Keratinocyte (primary cell): ENCODE measurements around the gene COL7A1. TPM values are rescaled to one million over a fixed set of nuclear protein-coding genes. Genes with fewer than 3 reads are reported as not detected.

Experiments used
- DNase-seq: peaks from one replicate; pipeline ENCODE4 v3.0.0-alpha.2; 2011; ENCODE audit warnings: low read depth, missing footprints, low spot score
- FAIRE-seq: peaks from 2 replicates; lab custom pipeline; 2011; peaks lifted over from hg19 to GRCh38; lab: Jason Lieb, UNC
- H2AFZ ChIP-seq: 2 replicates; pipeline ENCODE4 v1.6.0; 2012; ENCODE audit warnings: low read length, control low read depth, inconsistent platforms; ENCODE audit not compliant: control insufficient read depth
- H3K27ac ChIP-seq: 2 replicates; pipeline ENCODE4 v1.5.1; 2011; ENCODE audit warnings: low read length; ENCODE audit not compliant: control insufficient read depth, insufficient read depth
- H3K27me3 ChIP-seq: 3 replicates; pipeline ENCODE4 v1.6.0; 2011; ENCODE audit warnings: low read length; ENCODE audit not compliant: control insufficient read depth, insufficient read depth; ENCODE audit errors: extremely low read depth
- H3K36me3 ChIP-seq, 2 experiments: 2 replicates in 1 of 2; 3 replicates in 1 of 2; pipeline ENCODE4 v1.5.1; 2011; ENCODE audit warnings: low read length in 2 of 2, mild to moderate bottlenecking in 1 of 2; ENCODE audit not compliant: control insufficient read depth in 2 of 2, insufficient read depth in 2 of 2; ENCODE audit errors: extremely low read depth in 1 of 2
- H3K4me1 ChIP-seq: 3 replicates; pipeline ENCODE4 v1.5.1; 2011; ENCODE audit warnings: low read length; ENCODE audit not compliant: control insufficient read depth, insufficient read depth; ENCODE audit errors: extremely low read depth
- H3K4me2 ChIP-seq: 3 replicates; pipeline ENCODE4 v1.6.0; 2011; ENCODE audit warnings: low read depth, low read length; ENCODE audit not compliant: control insufficient read depth, insufficient read depth; ENCODE audit errors: extremely low read depth
- H3K4me3 ChIP-seq, 3 experiments: fragments of 200-600 bp in 1 of 3; sonication (generic) in 1 of 3; 2 replicates in 2 of 3; 3 replicates in 1 of 3; pipeline ENCODE4 v1.5.1; 2011 to 2016; ENCODE audit warnings: low read length in 3 of 3, mild to moderate bottlenecking in 3 of 3, control low read depth in 2 of 3, inconsistent platforms in 1 of 3, low read depth in 1 of 3, mixed read lengths in 1 of 3, mixed run types in 1 of 3, moderate library complexity in 1 of 3; ENCODE audit not compliant: control insufficient read depth in 2 of 3, insufficient read depth in 2 of 3; ENCODE audit errors: extremely low read depth in 1 of 3
- H3K79me2 ChIP-seq: 2 replicates; pipeline ENCODE4 v1.6.0; 2012; ENCODE audit warnings: low read length; ENCODE audit not compliant: control insufficient read depth, insufficient read depth
- H3K9ac ChIP-seq: 3 replicates; pipeline ENCODE4 v1.6.0; 2011; ENCODE audit warnings: low read length; ENCODE audit not compliant: control insufficient read depth, insufficient read depth; ENCODE audit errors: extremely low read depth
- H3K9me1 ChIP-seq: 3 replicates; pipeline ENCODE4 v1.6.0; 2011; ENCODE audit warnings: low read length; ENCODE audit not compliant: control insufficient read depth, insufficient read depth; ENCODE audit errors: extremely low read depth
- H3K9me3 ChIP-seq: 2 replicates; pipeline ENCODE4 v1.5.1; 2012; ENCODE audit warnings: low read depth, low read length; ENCODE audit not compliant: control insufficient read depth
- H4K20me1 ChIP-seq: 3 replicates; pipeline ENCODE4 v1.6.0; 2011; ENCODE audit warnings: low read length; ENCODE audit not compliant: control insufficient read depth, insufficient read depth; ENCODE audit errors: extremely low read depth
- CTCF ChIP-seq, 3 experiments: IDR thresholded peaks in 1 of 3; conservative IDR thresholded peaks in 1 of 3; optimal IDR thresholded peaks in 1 of 3; 2 replicates in 2 of 3; 3 replicates in 1 of 3; pipeline versions ENCODE3 to v1.5.1; 2011; ENCODE audit warnings: low read length in 3 of 3, mild to moderate bottlenecking in 3 of 3, moderate library complexity in 2 of 3, control low read depth in 1 of 3, inconsistent platforms in 1 of 3; ENCODE audit not compliant: insufficient read depth in 2 of 3; ENCODE audit errors: extremely low read depth in 1 of 3
- EZH2 ChIP-seq: IDR thresholded peaks from one replicate; pipeline ENCODE4 v1.6.1; 2012; ENCODE audit warnings: inconsistent platforms, mild to moderate bottlenecking, low read length, moderate library complexity
- dilution Hi-C: fragments of 300-500 bp; cut with MboI; formaldehyde crosslinking; loops from one replicate; pipeline ENCODE4 v1.7.0; 2020; ENCODE audit warnings: low sequenced_read_pairs; ENCODE audit not compliant: extremely low pct_ligation_motif_present
- polyA plus RNA-seq, 5 experiments: library from polyadenylated mRNA; depleted of rRNA in 3 of 5; stranded (reverse) in 3 of 5; stranded (forward) in 1 of 5; unstranded in 1 of 5; fragments of >200 nt; gene quantifications; 1 replicate in 1 of 5; 2 replicates in 3 of 5; 3 replicates in 1 of 5; pipeline versions ENCODE4 v1.2.1 to v1.2.3, GENCODE V29; 2011 to 2012; ENCODE audit warnings: missing spikeins in 2 of 5, low read depth in 1 of 5, low replicate concordance in 1 of 5

The COL7A1 gene
- polyA plus RNA-seq, 1 donor (not counting 4 experiments of a cell fraction or from before 2014, with no cell fraction given), result 59.4 TPM

DNA sequence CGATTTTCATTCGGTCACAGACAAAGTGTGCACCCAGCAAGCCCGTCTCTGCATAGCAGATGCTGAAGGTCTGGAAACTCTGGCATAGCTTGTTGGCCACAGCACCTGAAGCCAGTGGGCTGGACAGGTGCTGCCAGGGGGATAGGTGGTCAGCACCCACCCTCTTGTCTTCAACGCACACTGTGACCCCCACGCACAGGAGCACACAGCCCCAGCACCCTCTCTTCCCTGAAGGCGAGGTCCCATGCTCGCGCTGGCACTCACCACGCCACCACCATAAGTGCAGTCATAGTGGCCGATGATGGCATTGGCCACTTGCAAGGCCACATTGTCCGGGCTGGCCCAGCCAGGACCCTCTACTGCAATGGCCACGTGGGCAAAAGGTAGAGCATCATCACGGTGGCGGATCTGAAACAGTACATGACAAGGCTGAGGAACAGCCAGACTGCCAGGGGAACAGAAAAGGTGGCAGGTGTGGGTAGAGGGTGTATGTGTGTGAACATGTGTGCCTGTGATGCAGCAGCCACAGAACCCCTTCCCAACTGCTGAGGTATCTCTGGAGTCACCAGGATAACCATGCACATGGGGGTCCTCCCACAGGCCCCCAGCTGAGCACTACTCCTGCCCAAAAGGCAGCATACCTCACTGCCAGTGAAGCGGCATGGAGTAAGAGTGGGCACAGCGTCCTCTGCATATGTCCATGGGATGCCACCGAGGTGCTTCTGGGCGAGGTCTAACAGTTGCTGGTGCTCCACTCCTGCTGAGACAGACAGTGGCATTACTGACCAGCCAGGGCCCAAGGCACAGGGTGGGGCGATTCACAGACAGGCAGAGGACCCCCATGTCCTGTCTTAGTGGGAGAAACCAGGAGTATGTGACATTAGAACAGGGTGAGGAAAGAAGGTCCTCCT, 5.8 kb upstream of the COL7A1 start:
- H3K9me1 ChIP-seq, result peaks cover 2% of the 10 kb centered on the region
- no peak for FAIRE-seq
- no peak overlapping the region for H2AFZ ChIP-seq
- H3K9ac ChIP-seq, result no peak overlapping the region
- TF ChIP-seq CTCF (optimal IDR thresholded peaks at IDR 0.05 in 1 of 3, IDR thresholded peaks at IDR 0.05 in 1 of 3, conservative IDR thresholded peaks at IDR 0.05 in 1 of 3; ENCODE audit: extremely low read depth in 1 of 3, insufficient read depth in 2 of 3, low read length in 3 of 3) (no peak), EZH2 (no peak)
- H3K27me3 ChIP-seq, result no peaks in the 10 kb centered on the region
- H3K36me3 ChIP-seq, result peaks cover 52 to 62% of the 10 kb centered on the region in 2 experiments
- no peak overlapping the region for H3K4me2 ChIP-seq
- no peak overlapping the region for H3K27ac ChIP-seq
- peaks cover 49% of the 10 kb centered on the region for H3K4me1 ChIP-seq
- no peaks in the 10 kb centered on the region for H4K20me1 ChIP-seq
- DNase-seq, result no peak
- H3K9me3 ChIP-seq, result no peaks in the 10 kb centered on the region
- H3K4me3 ChIP-seq, result no peak overlapping the region
- dilution Hi-C loops, result no loop called here
- H3K79me2 ChIP-seq, result peaks cover 7% of the 10 kb centered on the region

DNA sequence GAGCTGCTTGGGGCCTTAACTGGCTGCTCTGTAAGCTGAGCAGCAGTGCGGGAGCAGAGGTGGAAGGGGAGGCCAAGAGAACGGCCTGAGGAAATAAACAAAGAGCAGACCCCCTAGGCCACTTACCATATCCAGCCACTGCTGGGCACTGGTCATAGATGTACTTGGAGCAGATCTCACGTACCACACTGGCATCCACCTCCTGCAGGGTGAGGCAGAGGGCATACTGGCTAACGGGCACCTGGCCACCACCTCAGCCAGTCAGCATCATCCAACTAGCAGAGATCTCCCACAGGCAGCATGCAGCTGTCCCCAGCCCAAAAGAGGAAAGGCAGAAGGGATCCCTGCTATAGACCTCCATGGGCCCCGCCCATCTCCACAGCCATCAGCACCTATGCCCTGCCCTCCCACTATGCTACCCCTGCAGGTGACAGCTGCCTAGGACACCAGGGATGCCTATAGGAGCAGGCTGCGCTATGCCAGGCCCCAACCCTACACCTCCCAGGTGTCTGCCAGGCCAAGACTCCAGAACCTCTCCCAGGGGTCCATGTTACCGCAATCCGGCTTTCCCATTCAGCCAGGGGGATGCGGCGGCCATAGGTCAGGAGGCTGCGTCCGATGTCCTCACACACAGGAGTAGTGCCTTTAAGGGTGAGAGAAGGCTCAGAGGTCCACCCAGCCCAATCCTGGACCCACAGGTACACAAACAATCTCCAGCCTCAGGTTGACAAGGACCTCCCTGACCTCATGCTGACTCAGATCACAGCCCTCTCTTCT, 4.6 kb upstream of the COL7A1 start:
- TF ChIP-seq EZH2 (no peak), CTCF (optimal IDR thresholded peaks at IDR 0.05 in 1 of 3, IDR thresholded peaks at IDR 0.05 in 1 of 3, conservative IDR thresholded peaks at IDR 0.05 in 1 of 3; ENCODE audit: extremely low read depth in 1 of 3, insufficient read depth in 2 of 3, low read length in 3 of 3) (peak in 1 of 3 experiments; percentile 12)
- DNase-seq, result no peak
- Histone ChIP-seq H2AFZ (no peak overlapping the region), H3K79me2 (peaks cover 4% of the 10 kb centered on the region), H3K4me2 (peak overlapping the region; percentile 83), H3K27me3 (no peaks in the 10 kb centered on the region), H3K27ac (peak overlapping the region; percentile 98), H3K4me1 (peaks cover 57% of the 10 kb centered on the region), H3K36me3 (peaks cover 40 to 49% of the 10 kb centered on the region in 2 experiments), H3K9me3 (no peaks in the 10 kb centered on the region), H3K9ac (peak overlapping the region; percentile 74), H3K4me3 (peak overlapping the region in 2 of 3 experiments; percentile 19 to 28), H4K20me1 (no peaks in the 10 kb centered on the region), H3K9me1 (no peaks in the 10 kb centered on the region)
- FAIRE-seq, result no peak
- dilution Hi-C loops, result no loop called here
